NCI-H526 (cell line): ENCODE data around the gene TRIM9.

Experiments used
- DNase-seq, 2 experiments: peaks; one replicate each; lab custom pipeline; 2025; lab: John Stamatoyannopoulos, UW

The TRIM9 gene

DNA sequence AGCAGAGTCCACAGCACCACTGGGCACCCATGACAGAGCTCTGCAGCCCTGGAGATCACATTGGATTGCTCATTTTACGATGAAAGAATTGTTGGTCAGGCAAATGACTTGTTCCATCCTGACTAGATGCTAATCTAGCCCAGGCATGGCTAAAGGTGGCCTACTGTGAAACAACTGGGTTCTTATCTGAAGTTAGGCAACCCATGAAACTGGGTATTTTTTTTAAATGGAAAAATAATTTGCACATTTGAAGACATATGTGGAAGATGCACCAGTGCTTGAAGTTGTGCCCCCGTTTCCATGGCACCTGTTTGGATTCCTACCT lies 158.9 kb downstream of the TRIM9 start:
- no peak for DNase-seq

DNA sequence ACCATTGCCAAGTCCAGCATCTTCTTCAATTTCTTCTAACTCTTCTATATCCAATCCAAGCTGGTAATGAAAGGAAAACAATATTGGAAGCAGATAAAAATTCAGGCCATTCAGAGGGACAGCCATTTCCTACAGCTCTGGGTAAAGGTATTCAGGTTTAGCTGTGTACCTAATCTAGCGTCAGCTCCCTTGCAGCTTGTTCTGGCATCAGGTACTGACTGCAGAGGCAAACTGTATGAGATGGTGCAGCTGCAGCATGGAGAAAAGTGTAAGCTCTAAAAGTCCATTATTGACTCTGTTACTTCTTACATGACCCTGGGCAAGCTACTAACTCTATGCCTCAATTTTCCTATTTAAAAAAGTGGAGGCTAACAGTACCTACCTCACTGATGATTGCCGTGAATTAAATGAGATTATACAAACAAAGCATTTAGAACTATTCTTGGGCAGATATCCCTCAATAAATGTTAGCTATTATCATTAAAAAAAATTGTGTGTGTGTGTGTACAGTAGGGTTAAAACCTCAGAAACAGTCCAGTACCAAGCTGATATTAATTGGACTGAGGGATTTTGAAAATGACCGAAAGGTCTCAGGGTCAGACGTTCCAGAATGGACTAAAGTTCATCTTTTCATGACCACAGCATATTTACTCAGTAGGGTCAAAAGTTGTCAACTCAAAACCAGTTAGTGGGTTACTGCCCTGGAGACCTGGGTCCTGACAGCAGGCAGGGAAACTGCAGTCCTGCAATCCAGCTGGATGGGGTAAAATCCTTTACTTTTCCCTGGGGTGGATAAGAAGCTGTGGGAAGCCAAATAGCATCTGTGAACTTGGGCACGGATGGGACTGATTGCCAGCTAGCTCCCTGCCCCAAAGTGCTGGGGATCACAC lies 159.5 kb downstream of the TRIM9 start:
- DNase-seq = no peak

DNA sequence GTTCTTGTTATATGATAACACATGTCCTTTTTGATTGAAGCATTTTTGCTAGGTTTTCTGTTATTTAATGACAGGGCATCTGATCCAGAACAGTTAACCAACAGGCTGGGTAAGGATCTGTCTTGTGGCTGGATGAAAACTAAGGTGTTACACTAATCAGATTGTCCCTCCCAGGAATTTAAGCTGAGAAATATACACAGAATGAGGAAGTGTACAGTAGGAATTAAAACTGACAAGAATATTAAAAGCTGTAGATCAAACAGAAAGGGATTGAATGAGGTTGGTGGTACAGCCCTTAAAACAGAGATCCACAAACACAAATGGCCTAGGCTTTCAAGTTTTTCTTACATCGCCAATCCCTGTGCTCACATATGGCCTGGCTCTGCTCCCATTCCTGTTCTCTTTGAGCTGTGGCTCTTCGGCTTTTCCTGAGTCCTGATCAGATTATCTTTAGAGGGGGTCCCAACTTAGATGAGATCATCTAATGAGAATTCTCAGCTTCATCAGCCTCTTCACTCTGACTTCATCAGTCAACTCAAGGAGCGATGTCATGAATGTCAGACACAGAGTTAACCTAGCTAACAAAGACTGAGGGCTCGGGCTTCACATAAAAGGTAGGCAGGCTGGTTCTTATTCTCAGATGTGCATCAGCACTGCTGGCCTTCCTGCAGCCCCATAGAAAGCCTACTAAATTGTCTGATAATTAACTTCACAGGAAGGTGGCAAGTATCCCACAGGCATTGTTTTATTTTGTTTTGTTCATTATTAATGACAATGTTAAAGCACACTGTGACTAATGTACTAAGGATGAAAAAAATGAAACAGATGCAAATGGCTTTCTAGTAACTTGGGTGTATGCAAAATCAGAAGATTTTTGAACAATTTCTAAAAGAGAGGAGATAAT lies 162.1 kb downstream of the TRIM9 start:
- DNase-seq = no peak

GRCh38 chr14:50932156-50932555 lies 162.7 kb downstream of the TRIM9 start:
- DNase-seq = no peak

DNA sequence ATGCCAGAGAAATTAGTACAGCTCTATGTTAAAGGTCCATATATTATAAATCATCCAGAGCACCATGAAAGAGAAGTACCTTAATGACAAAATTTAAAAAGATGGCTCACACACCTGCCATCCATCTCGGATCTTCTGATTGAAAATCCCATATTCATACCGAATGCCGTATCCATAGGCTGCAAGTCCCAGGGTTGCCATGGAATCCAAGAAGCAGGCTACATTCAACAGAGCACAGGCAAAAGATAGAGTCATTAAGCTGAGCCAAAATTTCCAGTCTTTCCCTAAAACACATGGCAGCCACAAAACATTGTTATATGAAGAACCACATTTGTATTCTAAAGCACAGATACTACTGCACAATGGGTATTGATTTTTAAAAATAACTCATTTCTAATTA lies 163.3 kb downstream of the TRIM9 start:
- no peak for DNase-seq

DNA sequence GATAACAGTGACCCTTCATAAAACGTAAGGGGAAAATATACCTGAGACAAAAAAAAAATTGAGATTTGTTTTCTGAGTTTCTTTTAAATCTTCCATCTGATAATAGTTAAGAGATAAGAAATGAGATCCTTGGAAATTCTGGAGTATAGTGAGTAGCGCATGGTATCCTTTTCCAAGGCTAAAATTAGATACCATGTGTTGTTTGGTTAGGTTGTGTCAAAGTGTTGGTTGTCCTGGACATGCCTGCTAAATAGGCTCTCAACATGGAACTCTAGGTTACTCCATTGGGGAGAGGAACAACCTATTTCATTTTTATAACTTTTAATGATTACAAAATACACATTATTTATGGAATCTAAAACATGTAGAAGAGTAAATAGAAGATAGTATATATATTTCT lies 165.4 kb downstream of the TRIM9 start:
- no peak for DNase-seq

DNA sequence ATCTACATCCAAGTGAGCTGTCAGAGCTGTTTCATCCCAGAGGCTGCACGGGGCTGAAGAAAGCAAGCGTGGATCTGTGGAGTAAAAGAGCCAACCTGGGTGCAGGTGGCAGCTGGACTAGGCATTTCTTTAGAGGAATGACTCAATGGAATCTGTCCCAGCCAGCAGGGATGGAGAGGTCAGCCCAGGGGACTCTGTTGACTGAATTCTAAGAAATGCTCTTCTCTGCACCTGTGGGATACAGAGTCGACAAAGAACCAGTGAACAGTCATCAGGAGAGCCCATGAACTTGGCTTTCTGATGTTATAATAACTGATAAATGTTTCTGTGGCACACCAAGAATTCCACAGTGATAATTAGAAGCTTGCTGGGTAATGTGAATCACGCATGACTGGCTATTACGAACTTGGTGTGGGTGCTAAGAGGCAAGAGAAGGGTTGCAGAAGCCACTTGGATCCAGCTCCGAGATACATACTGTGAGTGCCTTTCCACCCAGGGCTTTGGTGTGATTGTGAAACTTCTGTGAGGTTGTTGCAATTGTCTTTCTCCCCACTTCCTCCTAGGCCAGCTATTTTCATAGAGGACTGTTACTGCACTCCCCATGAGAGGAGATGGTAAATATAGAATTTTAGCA lies 166.8 kb downstream of the TRIM9 start:
- no peak for DNase-seq

- DNase-seq = no peak
These were observed 168.0 kb downstream of the TRIM9 start for GRCh38 chr14:50926851-50927386.
